ENCODE measurements around the gene WASF3.
"Not testable (repeated sequence)": the region's sequence is repeated elsewhere in the genome, so short reads cannot be mapped to it uniquely, and the experiment has no call there.

The WASF3 gene

GRCh38 chr13:26719356-26719945, 162.0 kb downstream of the WASF3 start:
- no peak for DNase-seq (ENCODE audit: low read depth)

DNA sequence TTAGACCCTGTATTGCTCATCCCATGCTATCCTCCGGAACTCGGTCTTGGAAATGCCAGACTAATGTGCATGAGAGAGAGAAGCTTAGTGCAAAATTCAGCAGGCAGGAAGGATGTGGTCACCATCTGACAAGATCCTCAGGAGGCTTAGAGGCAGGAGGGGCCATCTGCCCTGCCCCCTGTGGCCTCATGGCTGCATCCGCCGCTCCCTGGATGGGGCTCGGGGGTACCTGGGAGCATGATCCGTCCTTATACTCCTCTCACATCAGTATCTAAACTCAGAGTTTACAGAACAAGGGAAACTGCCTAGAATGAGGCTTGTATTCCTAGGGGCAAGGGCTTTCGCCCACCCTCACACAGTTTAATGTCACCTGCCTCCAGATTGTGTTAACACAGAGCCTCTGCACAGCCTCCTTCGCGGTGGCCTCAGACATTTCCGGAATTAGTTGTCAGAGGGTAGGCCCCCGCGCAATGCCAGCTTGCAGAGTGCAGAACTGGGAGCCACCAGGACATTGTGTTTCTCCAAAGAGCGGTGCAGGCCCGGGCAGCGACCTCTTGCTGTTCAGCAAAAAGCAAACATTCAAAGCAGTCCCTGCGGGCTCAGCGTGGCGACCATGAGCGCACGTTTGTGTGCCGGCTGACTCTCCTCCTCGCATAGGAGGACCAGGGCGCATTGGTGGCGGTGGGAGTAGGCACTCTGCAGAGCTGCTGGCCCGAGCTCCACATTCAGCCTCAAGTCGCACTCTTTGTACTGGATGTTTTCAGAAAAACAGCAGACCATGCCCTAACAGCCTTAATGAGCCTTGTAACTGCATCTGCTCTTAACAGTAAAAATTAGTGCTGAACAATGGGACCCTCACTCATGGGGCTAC, 164.0 kb downstream of the WASF3 start:
- DNase-seq (ENCODE audit: low read depth): peak; percentile 5

DNA sequence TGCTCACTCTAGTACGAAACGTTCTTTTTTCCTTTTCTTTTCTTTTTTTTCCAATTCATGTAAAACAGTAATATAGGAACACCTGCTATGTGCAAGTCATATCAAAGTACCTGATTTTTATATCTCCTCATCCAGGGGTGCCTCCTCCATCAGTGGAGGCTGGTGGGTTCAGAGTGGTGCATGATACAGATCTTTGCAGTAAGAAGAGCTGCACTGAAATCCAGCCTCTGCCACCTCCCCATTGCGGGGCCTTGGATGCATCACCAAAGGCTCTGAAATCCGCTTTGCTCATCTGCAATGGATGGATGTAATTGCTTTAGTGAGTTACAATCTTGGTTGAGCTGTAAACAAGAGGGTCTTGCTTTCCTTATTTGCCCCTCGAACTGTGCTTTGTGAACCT, 164.8 kb downstream of the WASF3 start:
- DNase-seq (ENCODE audit: low read depth): no peak

DNA sequence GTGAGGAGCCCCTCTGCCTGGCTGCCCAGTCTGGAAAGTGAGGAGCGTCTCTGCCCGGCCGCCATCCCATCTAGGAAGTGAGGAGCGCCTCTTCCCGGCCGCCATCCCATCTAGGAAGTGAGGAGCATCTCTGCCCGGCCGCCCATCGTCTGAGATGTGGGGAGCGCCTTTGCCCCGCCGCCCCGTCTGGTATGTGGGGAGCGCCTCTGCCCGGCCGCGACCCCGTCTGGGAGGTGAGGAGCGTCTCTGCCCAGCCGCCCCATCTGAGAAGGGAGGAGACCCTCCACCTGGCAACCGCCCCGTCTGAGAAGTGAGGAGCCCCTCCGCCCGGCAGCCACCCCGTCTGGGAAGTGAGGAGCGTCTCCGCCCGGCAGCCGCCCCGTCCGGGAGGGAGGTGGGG, 166.1 kb downstream of the WASF3 start:
- not testable (repeated sequence) for DNase-seq (ENCODE audit: low read depth)

DNA sequence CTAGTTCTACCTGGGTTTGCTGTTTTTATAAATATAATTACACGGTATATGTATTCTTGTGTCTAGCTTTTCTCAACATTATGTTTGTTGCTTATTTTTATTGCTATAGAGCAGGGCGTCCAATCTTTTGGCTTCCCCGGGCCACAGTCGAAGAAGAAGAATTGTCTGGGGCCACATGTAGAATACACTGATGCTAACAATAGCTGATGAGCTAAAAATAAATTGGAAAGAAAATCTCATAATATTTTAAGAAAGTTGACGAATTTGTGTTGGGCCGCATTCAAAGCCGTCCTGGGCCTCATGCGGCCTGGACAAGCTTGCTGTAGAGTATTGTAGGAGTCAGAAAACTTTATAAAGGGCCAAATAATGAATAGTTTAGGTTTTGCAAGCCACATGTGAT, 169.2 kb downstream of the WASF3 start:
- no peak for DNase-seq (ENCODE audit: low read depth)

- no peak for DNase-seq (ENCODE audit: low read depth)
Measured at GRCh38 chr13:26727122-26727521, 169.6 kb downstream of the WASF3 start.

DNA sequence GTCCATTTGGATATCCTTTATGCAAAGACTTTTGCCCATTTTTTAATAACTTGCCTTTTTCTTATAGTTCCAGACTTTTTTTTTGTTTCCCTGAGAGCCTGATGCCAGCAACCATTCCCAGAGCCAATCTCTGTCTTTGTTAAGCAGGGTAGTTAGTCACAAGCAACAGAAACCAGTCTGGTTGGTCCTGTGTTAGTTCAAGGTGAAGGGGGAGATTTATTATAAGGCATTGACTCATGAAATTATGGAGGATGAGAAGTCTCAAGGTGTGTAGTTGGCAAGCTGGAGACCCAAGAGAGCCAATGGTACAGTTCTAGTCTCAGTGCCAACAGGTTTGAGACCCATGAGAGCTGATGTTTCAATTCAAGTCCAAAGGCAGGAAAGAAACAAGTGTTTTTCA, 170.2 kb downstream of the WASF3 start:
- no peak for DNase-seq (ENCODE audit: low read depth)

- no peak for DNase-seq (ENCODE audit: low read depth)
Measured at GRCh38 chr13:26735677-26736076, 178.2 kb downstream of the WASF3 start.

Data from T-helper 22 cell (primary cell).